ENCODE results near the gene APOC1.
A peak's percentile ranks its signal among the peaks of the same experiment; 100 is the strongest.
"Not testable (repeated sequence)": the region's sequence is repeated elsewhere in the genome, so short reads cannot be mapped to it uniquely, and the experiment has no call there.

The APOC1 gene

DNA sequence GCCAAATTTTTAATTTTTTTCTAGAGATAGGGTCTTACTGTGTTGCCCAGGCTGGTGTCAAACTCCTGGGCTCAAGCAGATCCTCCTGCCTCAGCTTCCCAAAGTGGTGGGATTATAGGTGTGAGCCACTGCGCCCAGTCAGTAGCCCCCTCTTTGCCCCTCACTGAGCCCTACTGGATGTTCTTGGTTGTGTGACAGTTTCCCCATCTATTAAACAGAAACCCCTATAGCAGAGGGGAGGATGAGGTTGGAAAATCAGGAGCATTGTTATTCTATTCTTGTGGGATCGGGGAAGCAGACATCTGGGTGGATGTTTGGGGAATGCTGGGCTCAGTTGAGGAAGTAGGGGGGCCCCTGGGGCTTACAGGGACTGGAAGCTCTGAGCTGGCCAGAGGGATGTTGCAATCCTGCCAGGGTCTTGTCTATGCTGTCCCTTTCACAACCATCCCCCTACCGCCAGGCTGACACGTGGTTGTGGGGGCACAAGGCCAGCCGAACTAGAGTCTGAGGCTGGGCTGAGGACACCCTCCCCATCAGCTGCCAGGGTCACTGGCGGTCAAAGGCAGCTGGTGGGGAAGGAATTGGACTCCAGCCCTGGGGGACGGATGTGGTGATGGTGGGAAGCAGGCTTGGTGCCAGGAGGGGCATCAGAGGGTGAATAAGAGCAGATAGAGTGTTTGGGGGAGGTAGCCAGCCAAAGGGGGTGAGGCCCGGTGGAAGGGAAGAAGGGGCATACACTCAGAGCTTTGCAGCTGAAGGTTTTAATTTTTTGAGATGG is 10.9 kb downstream of the APOC1 start:
- Mint-ChIP-seq H3K4me1 (peaks cover 14% of the 10 kb centered on the region), H3K36me3 (peaks cover 5% of the 10 kb centered on the region), H3K9me3 (no peaks in the 10 kb centered on the region), H3K4me3 (no peak overlapping the region), H3K27ac (no peak overlapping the region)
- ATAC-seq (no peak), DNase-seq (ENCODE audit: low spot score in 2 of 2) (no peak)

DNA sequence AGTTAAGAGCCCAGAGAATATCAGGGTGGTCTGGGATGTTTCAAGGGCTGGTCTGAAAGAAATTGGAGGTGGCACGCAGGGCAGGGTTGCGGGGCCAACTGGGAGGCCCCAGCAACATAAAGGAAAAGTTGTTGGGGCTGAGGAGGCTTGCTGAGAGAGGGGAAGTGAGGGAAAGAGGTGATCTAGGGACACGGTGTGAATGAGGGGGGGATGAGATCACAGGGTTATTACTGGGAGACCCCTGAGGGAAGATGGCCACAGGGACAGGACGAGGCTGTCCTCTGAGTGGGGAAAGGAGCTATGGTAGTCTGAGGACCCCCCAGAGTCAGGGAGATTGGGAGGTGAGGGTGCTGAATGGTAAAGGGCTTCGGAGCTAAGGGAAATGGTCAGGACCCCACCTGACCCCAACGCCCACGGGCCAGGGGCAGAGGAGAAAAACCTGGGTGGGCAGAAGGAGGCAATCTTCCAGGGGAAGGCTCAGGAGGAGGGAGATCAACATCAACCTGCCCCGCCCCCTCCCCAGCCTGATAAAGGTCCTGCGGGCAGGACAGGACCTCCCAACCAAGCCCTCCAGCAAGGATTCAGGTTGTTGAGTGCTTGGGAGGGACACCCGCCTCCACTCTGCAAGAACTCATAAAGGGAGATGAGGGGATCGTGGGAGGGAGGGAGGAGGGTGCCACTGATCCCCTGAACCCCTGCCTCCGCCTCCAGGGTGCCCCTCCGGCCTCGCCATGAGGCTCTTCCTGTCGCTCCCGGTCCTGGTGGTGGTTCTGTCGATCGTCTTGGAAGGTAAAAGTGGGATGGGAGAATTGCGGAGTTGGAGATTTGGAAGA is 12.1 kb downstream of the APOC1 start:
- peak overlapping the region; percentile 74 for H3K27ac Mint-ChIP-seq
- H3K36me3 Mint-ChIP-seq; DNase-seq (ENCODE audit: low spot score in 2 of 2); H3K9me3 Mint-ChIP-seq; ATAC-seq: not testable (repeated sequence)
- H3K4me3 Mint-ChIP-seq, result peak overlapping the region; percentile 72
- peaks cover 14% of the 10 kb centered on the region for H3K4me1 Mint-ChIP-seq

DNA sequence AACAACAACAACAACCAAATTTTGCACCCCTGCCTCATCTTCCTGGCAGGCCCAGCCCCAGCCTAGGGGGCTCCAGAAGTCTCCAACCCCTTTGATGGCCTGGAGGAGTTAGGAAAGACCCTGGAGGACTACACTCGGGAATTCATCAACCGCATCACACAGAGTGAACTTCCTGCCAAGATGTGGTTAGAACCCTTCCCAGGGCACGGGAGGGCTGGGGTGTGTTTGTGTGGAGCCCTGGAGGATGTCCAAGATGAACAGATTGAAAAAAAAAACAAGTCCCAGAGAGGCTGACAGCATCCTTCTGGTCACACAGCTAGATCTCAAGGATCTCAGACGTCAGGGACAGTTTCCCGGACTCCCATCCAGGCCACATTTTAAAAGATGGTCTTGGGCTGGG is 13.3 kb downstream of the APOC1 start:
- DNase-seq (ENCODE audit: low spot score in 2 of 2) (no peak), ATAC-seq (no peak)
- Mint-ChIP-seq H3K27ac (no peak overlapping the region), H3K9me3 (no peaks in the 10 kb centered on the region), H3K4me3 (no peak overlapping the region), H3K4me1 (peaks cover 14% of the 10 kb centered on the region), H3K36me3 (peaks cover 5% of the 10 kb centered on the region)

DNA sequence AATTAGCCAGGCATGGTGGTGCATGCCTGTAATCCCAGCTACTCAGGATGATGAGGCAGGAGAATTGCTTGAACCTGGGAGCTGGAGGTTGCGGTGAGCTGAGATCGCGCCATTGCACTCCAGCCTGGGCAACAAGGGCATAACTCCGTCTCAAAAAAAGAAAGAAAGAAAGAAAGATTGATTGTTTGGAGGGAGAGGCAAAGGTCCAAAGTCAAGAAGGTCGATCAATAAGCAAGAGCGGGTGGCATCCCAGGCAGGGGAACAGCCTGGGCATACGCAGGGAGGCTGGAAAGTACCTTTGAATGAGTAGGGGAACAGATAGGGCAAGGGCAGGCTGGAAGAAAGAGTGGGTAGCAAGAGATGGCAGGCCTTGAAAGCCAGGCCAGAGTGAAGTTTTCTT is 15.7 kb downstream of the APOC1 start:
- DNase-seq (ENCODE audit: low spot score in 2 of 2), result no peak
- H3K4me1 Mint-ChIP-seq, result peaks cover 14% of the 10 kb centered on the region
- H3K9me3 Mint-ChIP-seq, result no peaks in the 10 kb centered on the region
- H3K4me3 Mint-ChIP-seq, result no peak overlapping the region
- H3K27ac Mint-ChIP-seq, result no peak overlapping the region
- no peak for ATAC-seq
- peaks cover 5% of the 10 kb centered on the region for H3K36me3 Mint-ChIP-seq

DNA sequence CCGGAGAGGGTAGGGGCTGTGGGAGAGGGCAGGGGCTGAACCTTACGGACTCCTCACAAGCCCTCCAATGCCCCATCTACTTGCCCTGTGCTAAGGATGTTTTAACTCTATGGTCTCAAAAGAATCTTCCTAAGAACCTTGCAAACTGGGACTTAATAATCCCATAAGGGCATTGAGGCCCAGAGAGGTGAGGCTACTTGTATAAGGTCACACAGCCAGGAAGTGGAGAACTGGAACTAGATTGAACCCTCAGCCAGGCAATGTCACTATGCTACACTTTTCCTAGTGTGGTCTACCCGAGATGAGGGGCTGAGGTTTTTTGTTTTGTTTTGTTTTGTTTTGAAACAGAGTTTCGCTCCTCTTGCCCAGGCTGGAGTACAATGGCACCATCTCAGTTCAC is 17.1 kb downstream of the APOC1 start:
- H3K9me3 Mint-ChIP-seq, result no peaks in the 10 kb centered on the region
- no peak overlapping the region for H3K27ac Mint-ChIP-seq
- DNase-seq (ENCODE audit: low spot score in 2 of 2) (no peak), ATAC-seq (no peak)
- H3K4me3 Mint-ChIP-seq, result no peak overlapping the region
- H3K4me1 Mint-ChIP-seq, result peaks cover 8% of the 10 kb centered on the region
- H3K36me3 Mint-ChIP-seq, result peaks cover 5% of the 10 kb centered on the region

DNA sequence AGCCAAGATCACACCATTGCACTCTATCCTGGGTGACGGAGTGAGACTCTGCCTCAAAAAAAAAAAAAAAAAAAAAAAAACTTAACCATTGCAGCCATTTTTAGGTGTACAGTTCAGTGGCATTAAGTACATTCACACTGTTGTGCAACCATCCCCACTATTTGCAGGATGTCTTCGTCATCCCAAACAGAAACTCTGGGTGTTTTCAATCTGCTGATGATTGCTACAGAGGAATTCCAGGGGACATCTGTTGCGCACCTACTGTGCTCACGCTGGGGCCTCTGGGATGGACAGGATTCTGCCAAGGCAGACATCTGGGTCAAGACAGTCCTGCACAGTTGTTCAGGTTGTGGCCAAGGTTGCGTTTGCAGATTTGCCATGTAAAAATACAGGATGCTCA is 25.3 kb downstream of the APOC1 start:
- DNase-seq (ENCODE audit: low spot score in 2 of 2), result no peak
- Mint-ChIP-seq H3K36me3 (no peaks in the 10 kb centered on the region), H3K27ac (no peak overlapping the region), H3K4me3 (no peak overlapping the region), H3K4me1 (no peaks in the 10 kb centered on the region), H3K9me3 (no peaks in the 10 kb centered on the region)
- no peak for ATAC-seq

DNA sequence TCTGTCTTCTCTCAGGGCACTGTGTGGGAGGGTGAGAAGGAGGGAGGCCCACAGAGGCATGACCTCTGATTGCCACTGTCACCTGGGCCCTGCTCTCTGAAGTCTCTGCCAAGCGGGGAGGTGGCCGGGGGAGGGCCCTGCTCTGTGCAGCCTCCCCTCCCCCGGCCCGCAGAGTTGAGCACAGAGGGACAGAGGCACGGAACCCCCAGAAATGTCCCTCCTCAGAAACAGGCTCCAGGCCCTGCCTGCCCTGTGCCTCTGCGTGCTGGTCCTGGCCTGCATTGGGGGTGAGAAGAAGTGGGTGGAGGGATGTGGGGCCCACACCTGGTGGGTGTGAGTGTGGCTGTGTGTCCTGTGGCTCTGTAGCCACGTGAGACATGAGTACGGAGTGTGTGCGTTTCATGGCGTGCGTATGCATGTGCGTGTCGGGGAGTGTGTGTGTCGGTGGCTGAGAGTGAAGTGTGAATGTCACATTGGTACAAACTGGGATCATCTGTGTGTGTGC is 27.7 kb downstream of the APOC1 start, which contains the start of gene APOC4:
APOC4 (plus strand) TSS at position 171 of the 505 bp plus-strand sequence; CDS start at position 212, 41 bp downstream.
- no peaks in the 10 kb centered on the region for H3K4me1 Mint-ChIP-seq
- no peaks in the 10 kb centered on the region for H3K9me3 Mint-ChIP-seq
- H3K27ac Mint-ChIP-seq, result no peak within 1 kb of the TSS
- ATAC-seq, result peak; percentile 8
- no peak within 1 kb of the TSS for H3K4me3 Mint-ChIP-seq
- no peaks in the 10 kb centered on the region for H3K36me3 Mint-ChIP-seq
- DNase-seq (ENCODE audit: low spot score in 2 of 2), result no peak

DNA sequence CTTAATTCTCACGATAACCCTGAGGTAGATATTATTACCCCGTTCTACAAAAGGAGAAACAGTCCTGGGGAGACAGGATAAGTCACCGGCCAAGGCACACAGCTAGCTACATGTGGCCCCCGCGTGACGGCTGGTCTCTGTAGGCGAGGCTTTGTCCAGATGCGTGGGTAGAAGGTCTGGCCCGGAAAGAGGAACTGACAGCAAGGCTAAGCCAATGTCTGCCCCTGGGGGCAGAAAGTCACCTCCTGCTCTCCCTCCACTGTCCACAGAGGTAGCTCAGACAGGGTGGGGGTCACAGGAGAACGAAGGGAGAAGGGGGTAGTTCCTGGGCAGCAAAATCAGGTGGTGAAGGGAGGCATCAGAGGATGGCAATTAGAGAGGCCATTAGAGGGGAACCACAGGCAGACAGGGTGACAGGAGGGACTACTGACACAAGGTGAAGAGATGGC is 29.4 kb downstream of the APOC1 start:
- H3K4me3 Mint-ChIP-seq, result no peak overlapping the region
- H3K9me3 Mint-ChIP-seq, result no peaks in the 10 kb centered on the region
- H3K4me1 Mint-ChIP-seq, result no peaks in the 10 kb centered on the region
- H3K27ac Mint-ChIP-seq, result no peak overlapping the region
- DNase-seq (ENCODE audit: low spot score in 2 of 2) (no peak), ATAC-seq (peak; percentile 17)
- peaks cover 7% of the 10 kb centered on the region for H3K36me3 Mint-ChIP-seq

DNA sequence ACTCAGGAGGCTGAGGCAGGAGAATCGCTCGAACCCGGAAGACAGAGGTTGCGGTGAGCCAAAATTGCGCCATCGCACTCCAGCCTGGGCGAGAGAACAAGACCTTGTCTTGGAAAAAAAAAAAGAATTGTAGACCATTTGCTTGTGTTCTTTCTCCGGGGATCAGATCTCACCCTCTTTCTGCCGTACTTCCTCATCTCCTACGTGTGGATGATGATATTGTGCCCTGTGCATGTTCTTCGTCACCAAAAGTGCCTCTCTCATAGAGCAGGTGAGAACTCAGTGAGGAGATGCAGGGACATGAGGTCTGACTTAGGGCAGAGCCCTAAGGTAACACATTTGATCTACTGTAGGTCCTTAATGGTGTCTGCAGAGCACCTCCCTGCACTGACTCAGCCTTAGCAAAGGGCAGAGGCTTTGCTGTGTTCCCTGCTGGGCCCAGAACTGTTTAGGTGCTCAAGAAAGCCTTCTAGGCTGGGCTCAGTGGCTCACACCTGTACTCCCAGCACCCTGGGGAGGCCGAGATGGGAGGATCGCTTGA is 32.7 kb downstream of the APOC1 start:
- Mint-ChIP-seq H3K9me3 (no peaks in the 10 kb centered on the region), H3K4me1 (no peaks in the 10 kb centered on the region), H3K4me3 (no peak overlapping the region), H3K27ac (no peak overlapping the region), H3K36me3 (peaks cover 7% of the 10 kb centered on the region)
- ATAC-seq, result no peak
- DNase-seq (ENCODE audit: low spot score in 2 of 2), result no peak

DNA sequence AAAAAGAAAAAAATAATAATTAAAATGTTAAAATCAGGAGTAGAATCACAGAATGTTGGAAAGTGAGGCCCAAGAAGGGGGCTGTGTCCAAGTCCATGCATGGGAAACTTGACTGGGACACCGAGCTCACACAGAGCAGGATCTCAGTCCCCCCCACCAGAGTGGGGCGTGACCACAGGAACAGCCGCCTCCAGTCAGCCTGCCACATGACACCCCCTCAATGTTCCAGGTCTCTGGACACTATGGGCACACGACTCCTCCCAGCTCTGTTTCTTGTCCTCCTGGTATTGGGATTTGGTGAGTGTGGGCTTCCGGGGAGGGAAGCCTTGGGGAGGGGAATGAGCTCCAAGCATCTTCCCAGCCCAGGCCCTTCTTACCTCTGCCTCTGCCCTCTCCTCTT is 33.8 kb downstream of the APOC1 start:
- Mint-ChIP-seq H3K4me3 (no peak overlapping the region), H3K36me3 (peaks cover 7% of the 10 kb centered on the region), H3K27ac (no peak overlapping the region), H3K9me3 (no peaks in the 10 kb centered on the region), H3K4me1 (no peaks in the 10 kb centered on the region)
- ATAC-seq (no peak), DNase-seq (ENCODE audit: low spot score in 2 of 2) (no peak)

DNA sequence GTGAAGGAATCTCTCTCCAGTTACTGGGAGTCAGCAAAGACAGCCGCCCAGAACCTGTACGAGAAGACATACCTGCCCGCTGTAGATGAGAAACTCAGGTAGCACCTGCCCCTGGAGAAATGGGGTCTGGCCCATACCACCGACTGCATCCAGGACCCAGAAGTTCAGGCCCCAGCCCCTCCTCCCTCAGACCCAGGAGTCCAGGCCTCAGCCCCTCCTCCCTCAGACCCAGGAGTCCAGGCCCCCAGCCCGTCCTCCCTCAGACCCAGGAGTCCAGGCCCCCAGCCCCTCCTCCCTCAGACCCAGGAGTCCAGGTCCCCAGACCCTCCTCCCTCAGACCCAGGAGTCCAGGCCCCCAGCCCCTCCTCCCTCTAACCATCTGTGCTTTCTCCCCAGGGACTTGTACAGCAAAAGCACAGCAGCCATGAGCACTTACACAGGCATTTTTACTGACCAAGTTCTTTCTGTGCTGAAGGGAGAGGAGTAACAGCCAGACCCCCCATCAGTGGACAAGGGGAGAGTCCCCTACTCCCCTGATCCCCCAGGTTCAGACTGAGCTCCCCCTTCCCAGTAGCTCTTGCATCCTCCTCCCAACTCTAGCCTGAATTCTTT is 34.5 kb downstream of the APOC1 start:
- H3K4me1 Mint-ChIP-seq, result peaks cover 4% of the 10 kb centered on the region
- H3K27ac Mint-ChIP-seq, result no peak overlapping the region
- H3K9me3 Mint-ChIP-seq, result no peaks in the 10 kb centered on the region
- H3K4me3 Mint-ChIP-seq, result no peak overlapping the region
- H3K36me3 Mint-ChIP-seq, result peaks cover 7% of the 10 kb centered on the region
- DNase-seq (ENCODE audit: low spot score in 2 of 2) (no peak), ATAC-seq (no peak)

DNA sequence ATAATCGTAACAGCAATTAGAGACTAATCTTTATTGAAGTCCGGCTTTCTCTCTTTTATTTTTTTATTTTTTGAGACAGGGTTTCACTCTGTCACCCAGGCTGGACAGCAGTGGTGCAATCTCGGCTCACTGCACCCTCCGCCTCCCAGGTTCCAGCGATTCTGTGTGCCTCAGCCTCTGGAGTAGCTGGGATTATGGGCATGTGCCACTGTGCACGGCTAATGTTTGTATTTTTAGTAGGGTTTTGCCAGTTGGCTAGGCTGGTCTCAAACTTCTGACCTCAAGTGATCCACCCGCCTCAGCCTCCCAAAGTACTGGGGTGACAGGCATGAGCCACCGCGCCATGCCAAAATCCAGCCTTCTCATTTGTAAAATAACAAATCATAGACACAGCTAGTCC is 35.1 kb downstream of the APOC1 start:
- Mint-ChIP-seq H3K4me1 (peaks cover 4% of the 10 kb centered on the region), H3K36me3 (peaks cover 12% of the 10 kb centered on the region), H3K4me3 (no peak overlapping the region), H3K9me3 (no peaks in the 10 kb centered on the region), H3K27ac (no peak overlapping the region)
- ATAC-seq (no peak), DNase-seq (ENCODE audit: low spot score in 2 of 2) (no peak)

DNA sequence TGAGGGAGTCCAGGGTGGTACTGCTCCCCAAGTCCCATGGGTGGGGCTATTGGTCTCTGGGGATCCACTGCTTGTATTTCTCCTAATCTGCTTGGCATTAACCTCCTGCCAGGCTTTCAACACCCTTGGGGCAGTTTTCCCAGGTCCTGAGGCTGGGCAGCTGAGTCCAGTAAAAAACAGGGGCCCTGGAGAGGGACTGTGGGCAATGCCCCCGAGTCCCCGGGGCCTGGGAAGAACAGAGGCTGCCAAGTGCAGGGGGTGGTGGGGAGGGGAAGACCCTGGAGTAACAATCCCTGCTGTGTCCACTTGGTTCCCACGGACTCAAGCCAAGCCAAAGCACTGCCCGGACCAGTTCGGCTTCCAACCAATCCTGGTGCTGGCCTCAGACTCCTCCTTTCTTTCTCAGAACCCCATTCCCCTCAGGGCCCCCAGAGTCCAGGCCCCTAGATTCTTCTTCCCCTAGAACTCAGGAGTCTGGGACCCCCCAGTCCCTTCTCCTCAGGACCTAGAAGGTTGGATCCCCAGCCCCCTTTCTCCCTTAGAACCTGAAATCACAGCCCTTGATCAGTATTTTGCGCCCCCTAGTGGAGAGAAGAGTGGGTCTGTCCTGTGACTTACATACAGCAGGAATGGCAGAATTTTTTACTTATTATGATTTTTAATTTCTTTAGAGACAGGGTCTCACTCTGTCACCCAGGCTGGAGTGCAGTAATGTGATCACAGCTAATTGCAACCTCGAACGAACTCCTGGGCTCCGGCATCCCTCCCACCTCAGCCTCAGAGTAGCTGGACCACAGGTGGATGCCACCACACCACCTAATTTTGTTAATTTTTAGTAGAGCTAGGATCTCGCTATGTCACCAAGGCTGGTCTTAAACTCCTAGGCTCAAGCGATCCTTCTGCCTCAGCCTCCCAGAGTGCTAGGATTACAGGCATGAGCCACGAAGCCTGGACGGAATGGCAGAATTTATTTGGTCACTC is 37.1 kb downstream of the APOC1 start:
- peaks cover 18% of the 10 kb centered on the region for H3K36me3 Mint-ChIP-seq
- H3K27ac Mint-ChIP-seq, result peak overlapping the region; percentile 52
- no peaks in the 10 kb centered on the region for H3K9me3 Mint-ChIP-seq
- H3K4me1 Mint-ChIP-seq, result peaks cover 15% of the 10 kb centered on the region
- peak; percentile 48 to 70 for DNase-seq (ENCODE audit: low spot score in 2 of 2)
- H3K4me3 Mint-ChIP-seq, result no peak overlapping the region
- ATAC-seq, result no peak

DNA sequence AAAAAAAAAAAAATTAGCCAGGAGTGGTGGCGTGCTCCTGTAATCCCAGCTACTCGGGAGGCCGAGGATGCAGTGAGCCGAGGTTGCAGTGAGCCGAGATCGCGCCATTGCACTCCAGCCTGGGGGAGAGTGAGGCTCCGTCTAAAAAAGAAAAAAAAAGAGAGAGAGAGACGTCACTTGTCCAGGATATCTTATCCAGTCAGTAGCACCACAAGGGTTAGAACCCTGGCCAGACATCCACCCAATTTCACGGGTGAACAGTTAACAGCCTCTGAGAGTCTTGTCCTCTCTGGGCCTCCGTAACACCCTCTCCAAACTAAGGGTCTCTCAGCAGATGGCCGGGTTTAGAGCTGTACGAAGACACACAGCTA is 39.9 kb downstream of the APOC1 start:
- H3K9me3 Mint-ChIP-seq, result no peaks in the 10 kb centered on the region
- DNase-seq (ENCODE audit: low spot score in 2 of 2), result no peak
- ATAC-seq, result peak; percentile 0
- H3K4me3 Mint-ChIP-seq, result peak overlapping the region; percentile 87
- H3K27ac Mint-ChIP-seq, result peak overlapping the region; percentile 92
- peaks cover 34% of the 10 kb centered on the region for H3K4me1 Mint-ChIP-seq
- peaks cover 19% of the 10 kb centered on the region for H3K36me3 Mint-ChIP-seq
